ENCODE data around the gene NUAK2. TPM values are rescaled to one million over a fixed set of nuclear protein-coding genes. Genes with fewer than 3 reads are reported as not detected.

The NUAK2 gene
- total and polyA plus RNA-seq, 2 of the 4 experiments (the other 2 are of a cell fraction): 7.2 to 17.6 TPM

GRCh38 chr1:205306929-205307566 is 14.5 kb downstream of the NUAK2 start:
- H3K4me3 ChIP-seq (ENCODE audit: insufficient read depth, low read depth, low read length): no peak overlapping the region
- H2BK20ac ChIP-seq (ENCODE audit: low read depth, low read length): no peak overlapping the region; the same call in 1 of the 2 replicates
- no peak overlapping the region; the same call in 1 of the 2 replicates for H4K91ac ChIP-seq (ENCODE audit: insufficient read depth, low read depth, low read length)
- peak overlapping the region; percentile 3; the same call in 1 of the 2 replicates for H3K14ac ChIP-seq (replicated peaks; ENCODE audit: low read depth, low read length)
- peak overlapping the region; percentile 13; the same call in 1 of the 2 replicates for H3K27ac ChIP-seq (ENCODE audit: insufficient read depth, low read length)
- H2BK120ac ChIP-seq (ENCODE audit: low read depth, low read length): no peak overlapping the region
- H2AK9ac ChIP-seq (replicated peaks; ENCODE audit: low read depth, low read length, poor library complexity): no peak overlapping the region
- in situ Hi-C loops (cut with MboI; ENCODE audit: low sequenced_read_pairs) (no loop called here), intact Hi-C loops (cut with micrococcal nuclease) (no loop called here), dilution Hi-C loops (cut with HindIII; ENCODE audit: low sequenced_read_pairs, unreplicated experiment) (no loop called here)
- peak overlapping the region; percentile 57 for H2BK5ac ChIP-seq (ENCODE audit: low read depth, low read length, poor library complexity, severe bottlenecking)
- ChIA-PET CTCF (no interaction called here), POLR2A (ENCODE audit: unreplicated experiment) (no interaction called here)
- H3K27me3 ChIP-seq (ENCODE audit: control insufficient read depth, insufficient read depth, low read length): no peaks in the 10 kb centered on the region
- WGBS, 2 experiments (ENCODE audit: extremely low coverage in 2 of 2, insufficient read length in 1 of 2): 75% methylated on average over 1 of the region's 7 CpGs; no CpG with 5 or more reads in 1 of the 2 experiments
- H4K5ac ChIP-seq (ENCODE audit: low read depth, low read length): peak overlapping the region; percentile 50; the same call in 1 of the 2 replicates
- H3K9me3 ChIP-seq (ENCODE audit: control insufficient read depth, insufficient read depth, low read length): no peaks in the 10 kb centered on the region
- H3K56ac ChIP-seq (ENCODE audit: extremely low read depth, insufficient read depth, low read length): no peak overlapping the region; the same call in 1 of the 2 replicates
- DNase-seq (no peak), ATAC-seq (ENCODE audit: low read depth) (no peak)
- H4K20me1 ChIP-seq (ENCODE audit: insufficient read depth, low read length): peaks cover 6% of the 10 kb centered on the region
- no peak overlapping the region; the same call in 1 of the 2 replicates for H2AK5ac ChIP-seq (ENCODE audit: low read depth, low read length)
- peaks cover 53% of the 10 kb centered on the region for H3K9me1 ChIP-seq (ENCODE audit: insufficient read depth, low read length)
- no peak overlapping the region for H2BK15ac ChIP-seq (ENCODE audit: low read depth, low read length)
- peaks cover 8% of the 10 kb centered on the region for H3K4me1 ChIP-seq (ENCODE audit: control insufficient read depth, insufficient read depth, low read length)
- H3K23ac ChIP-seq (ENCODE audit: low read depth, low read length): peak overlapping the region; percentile 8; the same call in 1 of the 2 replicates
- peaks cover 47 to 88% of the 10 kb centered on the region in 2 experiments for H3K79me1 ChIP-seq (ENCODE audit: low read depth in 1 of 2, low read length in 2 of 2)
- no peak overlapping the region for H3K4me2 ChIP-seq (ENCODE audit: low read depth, low read length)
- BruUV-seq (replicated peaks): no TSS peak
- no peak overlapping the region for H3K9ac ChIP-seq (ENCODE audit: low read depth, low read length)
- H3K18ac ChIP-seq (ENCODE audit: low read depth, low read length): no peak overlapping the region; the same call in 1 of the 2 replicates
- TF ChIP-seq FOS (IDR thresholded peaks at IDR 0.05; ENCODE audit: low read depth, low read length) (no peak), RCOR1 (IDR thresholded peaks at IDR 0.05; ENCODE audit: insufficient replicate concordance, low read length) (no peak), RAD21 (IDR thresholded peaks at IDR 0.05; ENCODE audit: low read length) (no peak), CTCF (conservative IDR thresholded peaks at IDR 0.05; ENCODE audit: low read depth, low read length) (no peak), MAZ (IDR thresholded peaks at IDR 0.05; ENCODE audit: borderline replicate concordance, low read depth, low read length) (no peak), ELK1 (IDR thresholded peaks at IDR 0.05; ENCODE audit: borderline replicate concordance, low read depth, low read length) (no peak), SMC3 (IDR thresholded peaks at IDR 0.05; ENCODE audit: low read depth, low read length) (no peak), CHD1 (IDR thresholded peaks at IDR 0.05; ENCODE audit: low read depth, low read length) (no peak), CEBPB (IDR thresholded peaks at IDR 0.05; ENCODE audit: low read depth, low read length) (no peak), MAFK (IDR thresholded peaks at IDR 0.05; ENCODE audit: low read depth, low read length) (no peak)
- no peak overlapping the region for H2AFZ ChIP-seq (replicated peaks; ENCODE audit: low read length, poor library complexity)
- H4K8ac ChIP-seq (ENCODE audit: low read depth in 2 of 2, low read length in 2 of 2): no peak overlapping the region
- H3K36me3 ChIP-seq (ENCODE audit: control insufficient read depth, insufficient read depth, low read length): peaks cover 92% of the 10 kb centered on the region
- H3K4ac ChIP-seq (ENCODE audit: low read depth, low read length): no peak overlapping the region
